ENCODE data around the gene CTDP1.
A peak's percentile ranks its signal among the peaks of the same experiment; 100 is the strongest.

Gene CTDP1

GRCh38 chr18:79679552-79680099 is at the start of gene CTDP1:
Gene CTDP1 (plus strand): TSS chr18:79679803. CDS start chr18:79679948, 145 bp downstream.
- DNase-seq: peak; percentile 89

- no peak for DNase-seq
Measured at GRCh38 chr18:79630281-79631095, 49.1 kb upstream of the CTDP1 start.

- DNase-seq: no peak
Measured at GRCh38 chr18:79631096-79631507, 48.5 kb upstream of the CTDP1 start.

GRCh38 chr18:79631761-79632446 is 47.7 kb upstream of the CTDP1 start:
- DNase-seq: no peak

- DNase-seq: no peak
Measured at GRCh38 chr18:79632765-79633164, 46.8 kb upstream of the CTDP1 start.

- no peak for DNase-seq
Measured at GRCh38 chr18:79634186-79634585, 45.4 kb upstream of the CTDP1 start.

- no peak for DNase-seq
Measured at GRCh38 chr18:79634593-79635426, 44.8 kb upstream of the CTDP1 start.

GRCh38 chr18:79635427-79635726 is 44.2 kb upstream of the CTDP1 start:
- no peak for DNase-seq

GRCh38 chr18:79637181-79637920 is 42.3 kb upstream of the CTDP1 start:
- no peak for DNase-seq

GRCh38 chr18:79637921-79638909 is 41.4 kb upstream of the CTDP1 start:
- DNase-seq: no peak

GRCh38 chr18:79639072-79639829 is 40.4 kb upstream of the CTDP1 start:
- no peak for DNase-seq

- no peak for DNase-seq
Measured at GRCh38 chr18:79640064-79640672, 39.4 kb upstream of the CTDP1 start.

GRCh38 chr18:79640875-79641274 is 38.7 kb upstream of the CTDP1 start:
- no peak for DNase-seq

- no peak for DNase-seq
Measured at GRCh38 chr18:79641722-79642497, 37.7 kb upstream of the CTDP1 start.

- DNase-seq: no peak
Measured at GRCh38 chr18:79642626-79643025, 37.0 kb upstream of the CTDP1 start.

GRCh38 chr18:79643054-79643984 is 36.3 kb upstream of the CTDP1 start:
- DNase-seq: no peak

GRCh38 chr18:79644006-79644665 is 35.5 kb upstream of the CTDP1 start:
- peak; percentile 70 for DNase-seq
